Renal cortical epithelial cell (primary cell): Measurements from ENCODE around the gene DAP. TPM values are rescaled to one million over a fixed set of nuclear protein-coding genes. Genes with fewer than 3 reads are reported as not detected.

Experiments used
- DNase-seq: peaks from one replicate; pipeline ENCODE4 v3.0.0-alpha.2; 2011; ENCODE audit warnings: low read depth
- total RNA-seq: library from RNA; depleted of rRNA; stranded (reverse); fragments of >200 nt; gene quantifications from 2 replicates; pipeline ENCODE4 v1.2.3, GENCODE V29; 2014

Gene DAP
- total RNA-seq, 1 donor from 2014 or later = 88.9 TPM

DNA sequence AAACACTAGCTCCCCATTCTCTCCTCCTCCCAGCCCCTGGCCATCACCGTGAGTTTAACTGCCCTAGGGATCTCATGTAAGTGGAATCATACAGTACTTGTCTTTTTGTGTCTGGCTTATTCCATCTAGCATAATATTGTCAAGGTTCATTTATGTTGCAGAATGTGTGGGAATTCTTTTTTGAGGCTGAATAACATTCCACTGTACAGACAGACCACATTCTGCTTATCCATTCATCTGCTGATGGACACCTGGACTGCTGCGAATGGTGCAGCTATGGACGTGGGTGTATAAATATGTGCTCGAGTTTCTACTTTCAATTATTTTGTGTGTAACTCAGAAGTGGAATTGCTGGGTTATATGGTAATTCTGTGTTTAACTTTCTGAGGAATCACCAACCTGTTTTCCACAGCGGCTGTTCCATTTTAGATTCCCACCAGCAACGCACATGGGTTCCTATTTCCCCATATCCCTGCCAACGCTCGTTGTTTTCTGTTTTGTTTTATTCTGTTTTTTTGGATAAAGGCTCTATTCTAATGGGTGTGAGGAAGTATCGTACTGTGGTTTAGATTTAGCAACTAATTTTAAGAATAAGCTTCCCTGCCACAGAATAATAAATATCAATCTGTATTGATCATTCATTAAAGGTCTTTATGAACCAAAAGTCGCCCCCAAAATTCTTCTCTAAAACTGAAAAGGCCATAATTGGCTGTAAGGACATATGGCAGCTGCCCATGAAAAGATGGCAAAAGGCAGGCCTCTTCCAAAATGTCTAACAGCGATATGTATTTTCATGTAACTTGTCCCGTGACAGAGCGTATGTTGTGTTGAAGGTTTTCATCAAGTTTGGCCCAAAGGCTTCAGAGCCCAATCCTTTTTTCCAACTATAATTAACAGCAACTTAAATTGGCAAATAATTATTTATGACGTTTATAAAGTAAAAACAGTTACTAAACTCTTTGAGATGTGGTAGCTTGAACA is 70.3 kb downstream of the DAP start:
- peak; percentile 32 for DNase-seq

DNA sequence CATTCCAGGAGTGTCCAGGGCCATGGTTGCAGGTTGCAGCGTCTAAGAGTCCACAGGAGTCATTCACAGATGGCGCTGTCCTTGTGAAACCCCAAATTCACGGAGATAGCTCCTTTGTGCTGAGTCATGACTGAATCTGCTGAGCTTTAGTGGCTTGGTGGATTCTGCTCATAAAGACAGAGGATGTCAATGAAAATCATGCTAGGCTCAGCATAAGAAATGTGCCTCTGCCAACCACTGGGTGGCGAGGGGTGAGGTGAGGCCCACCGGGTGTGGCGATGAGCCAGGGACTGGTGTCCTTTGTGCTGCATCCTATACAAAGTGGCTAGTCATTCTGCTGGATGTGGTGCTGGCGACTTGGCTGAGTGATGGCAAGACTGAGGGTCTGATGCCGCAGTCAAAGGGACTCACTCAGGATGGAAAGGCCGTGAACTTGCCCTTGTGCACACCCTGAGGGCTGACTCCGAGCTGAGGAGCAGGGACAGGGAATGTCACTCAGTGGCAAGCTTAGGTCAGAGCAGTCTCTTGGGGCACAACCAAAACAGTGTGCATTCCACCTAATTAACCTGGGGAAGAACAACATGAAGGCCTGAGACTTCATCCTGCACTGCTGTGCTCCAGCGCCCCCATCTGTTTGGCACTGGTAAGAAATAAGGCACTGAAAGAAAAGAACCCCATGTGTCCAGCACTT is 71.5 kb downstream of the DAP start:
- peak; percentile 43 for DNase-seq

DNA sequence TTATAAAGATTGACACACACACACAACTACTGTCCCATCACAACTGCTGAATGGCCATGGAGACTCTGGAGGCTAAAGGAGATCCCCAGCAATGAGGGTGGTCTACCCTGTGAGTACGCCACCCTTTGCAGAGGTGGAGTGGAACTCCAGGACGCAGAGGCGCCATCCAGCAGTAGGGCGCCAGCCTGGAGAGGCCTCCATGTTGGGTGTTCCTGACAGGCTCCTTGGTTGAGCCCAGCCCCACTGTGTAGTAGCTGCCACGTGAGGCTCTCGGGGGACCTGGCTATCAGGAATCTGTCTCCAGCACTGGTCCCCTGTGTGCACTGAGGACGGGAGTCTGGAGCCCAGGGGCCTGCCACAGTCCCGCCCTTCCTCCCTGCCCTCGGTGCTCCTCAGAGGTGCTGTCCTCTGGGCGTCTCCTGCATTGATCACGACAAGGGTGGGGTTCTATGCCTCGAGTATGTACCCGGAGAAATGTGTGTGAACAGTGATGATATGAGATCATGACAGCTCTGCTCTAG is 72.3 kb downstream of the DAP start:
- no peak for DNase-seq

DNA sequence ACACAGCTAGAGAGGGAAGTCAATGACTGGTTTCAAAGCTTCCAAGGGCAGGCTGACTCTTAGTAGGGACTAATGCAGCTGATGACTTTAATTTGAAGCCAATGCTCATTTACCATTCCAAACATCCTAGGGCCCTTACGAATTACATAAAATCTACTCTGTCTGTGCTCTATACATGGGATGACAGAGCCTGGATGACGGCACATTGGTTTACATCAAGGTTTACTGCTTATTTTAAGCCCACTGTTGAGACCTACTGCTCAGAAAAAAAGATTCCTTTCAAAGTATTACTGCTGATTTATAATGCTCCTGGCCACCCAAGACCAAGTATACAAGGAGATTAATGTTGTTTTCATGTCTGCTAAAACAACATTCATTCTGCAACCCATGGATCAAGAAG is 74.1 kb downstream of the DAP start:
- no peak for DNase-seq

DNA sequence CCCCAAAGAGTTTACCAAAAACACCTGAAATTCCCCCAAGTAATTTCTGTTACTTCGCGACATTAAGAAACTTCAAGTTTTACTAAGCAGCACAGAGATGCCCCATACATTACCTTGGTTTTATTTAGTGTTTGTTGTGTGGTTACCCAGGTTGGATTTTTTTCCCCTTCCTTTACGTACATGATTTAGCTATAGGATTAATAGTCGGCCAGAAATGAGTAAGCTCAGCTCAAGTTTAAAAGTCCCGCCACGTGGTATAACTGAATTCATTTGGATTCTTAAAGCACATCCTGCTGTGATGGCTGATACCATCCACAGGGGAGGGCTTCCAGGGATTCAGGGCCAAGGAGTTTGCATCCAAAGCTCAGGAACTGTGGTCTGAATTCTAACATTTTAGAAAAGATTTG is 75.9 kb downstream of the DAP start:
- no peak for DNase-seq

DNA sequence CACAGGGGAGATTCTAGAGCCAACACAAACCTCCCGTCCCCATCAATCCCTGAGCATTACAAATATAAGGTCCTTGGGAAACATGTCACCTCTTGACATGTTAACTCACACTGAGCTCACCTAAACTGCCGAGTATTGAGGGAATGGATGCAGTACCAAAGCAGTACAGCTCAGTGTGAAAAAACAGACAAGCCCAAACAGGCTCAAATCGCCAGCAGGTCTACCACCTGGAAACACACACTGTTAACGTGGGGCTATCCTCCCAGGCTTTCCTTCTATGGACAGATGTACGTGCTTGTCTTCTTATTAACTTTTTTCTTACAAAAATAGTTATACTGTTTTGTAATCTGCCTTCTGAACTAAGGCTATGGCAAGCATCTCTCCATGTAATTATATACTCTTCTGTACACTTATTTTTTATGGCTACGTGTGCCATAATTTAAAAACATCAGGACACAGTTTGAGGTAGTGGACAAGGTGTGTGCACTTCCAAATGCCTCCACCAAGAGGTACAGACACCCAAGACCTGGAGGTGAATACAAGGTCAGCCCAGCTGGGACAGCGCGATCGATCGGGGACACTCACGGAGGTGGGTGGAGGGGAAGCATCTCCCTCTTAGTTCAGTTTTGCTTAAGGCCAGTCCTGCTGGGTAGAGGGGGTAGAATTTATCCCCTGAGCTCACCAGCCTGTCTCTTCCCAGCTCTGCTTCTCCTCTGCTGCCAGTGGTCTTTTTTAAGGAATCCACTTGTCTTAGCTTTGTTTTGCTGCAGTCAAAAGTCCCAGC is 76.5 kb downstream of the DAP start:
- DNase-seq = no peak

DNA sequence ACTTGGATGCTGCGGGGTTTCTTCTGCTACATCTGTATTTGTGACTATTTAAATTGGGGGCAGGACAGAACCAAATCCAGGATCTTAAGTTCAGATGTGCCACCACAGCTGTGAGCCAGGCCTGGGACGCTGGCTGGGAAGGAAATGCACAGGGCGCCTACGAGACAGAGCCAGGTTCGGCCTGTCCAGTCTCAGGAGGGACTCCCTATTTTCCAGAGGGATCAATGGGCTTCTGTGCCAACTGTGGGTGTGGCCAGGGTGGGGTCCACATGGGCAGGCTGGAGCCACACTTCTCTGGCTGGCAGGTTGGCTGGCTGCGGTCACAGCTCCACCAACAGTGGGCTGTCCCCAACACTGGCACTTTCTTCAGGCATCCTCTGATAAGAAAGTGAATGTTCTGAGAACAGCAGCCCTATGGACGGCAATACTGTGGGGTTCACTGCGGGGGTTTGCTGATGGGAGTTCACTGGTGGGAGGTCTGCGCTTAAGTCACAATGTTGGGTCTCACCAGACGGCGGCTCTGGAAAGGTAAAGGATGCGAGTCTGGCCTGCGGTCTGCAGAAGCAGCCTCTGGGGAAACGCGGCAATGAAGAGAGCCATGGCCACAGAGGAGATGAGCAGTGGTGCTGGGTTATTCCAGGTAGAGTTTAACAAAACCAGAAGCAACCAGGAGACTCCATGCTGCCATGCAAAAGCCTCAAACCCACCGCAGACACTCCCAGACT is 78.1 kb downstream of the DAP start:
- no peak for DNase-seq

DNA sequence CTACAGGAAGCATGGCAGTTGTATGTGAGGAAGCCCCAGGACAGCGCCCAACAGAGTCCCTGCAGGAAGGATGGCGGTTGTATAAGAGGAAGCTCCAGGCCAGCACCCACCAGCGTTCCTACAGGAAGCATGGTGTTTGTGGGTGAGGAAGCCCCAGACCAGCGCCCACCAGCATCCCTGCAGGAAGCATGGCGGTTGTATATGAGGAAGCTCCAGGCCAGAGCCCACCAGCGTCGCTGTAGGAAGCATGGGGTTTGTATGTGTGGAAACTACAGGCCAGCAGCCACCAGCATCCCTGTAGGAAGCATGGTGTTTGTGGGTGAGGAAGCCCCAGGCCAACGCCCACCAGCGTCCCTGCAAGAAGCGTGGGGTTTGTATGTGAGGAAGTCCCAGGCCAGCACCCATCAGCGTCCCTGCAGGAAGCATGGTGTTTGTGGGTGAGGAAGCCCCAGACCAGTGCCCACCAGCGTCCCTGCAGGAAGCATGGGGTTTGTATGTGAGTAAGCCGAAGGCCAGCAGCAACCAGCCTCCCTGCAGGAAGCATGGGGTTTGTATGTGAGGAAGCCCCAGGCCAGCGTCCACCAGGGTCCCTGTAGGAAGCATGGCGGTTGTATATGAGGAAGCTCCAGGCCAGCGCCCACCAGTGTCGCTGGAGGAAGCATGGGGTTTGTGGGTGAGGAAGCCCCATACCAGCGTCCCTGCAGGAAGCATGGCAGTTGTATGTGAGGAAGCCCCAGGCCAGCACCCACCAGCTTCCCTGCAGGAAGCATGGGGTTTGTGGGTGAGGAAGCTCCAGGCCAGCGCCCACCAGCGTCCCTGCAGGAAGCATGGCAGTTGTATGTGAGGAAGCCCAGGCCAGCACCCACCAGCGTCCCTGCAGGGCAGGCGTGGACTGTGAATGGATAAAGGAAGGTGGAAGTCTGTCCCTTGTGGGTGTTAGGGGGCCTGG is 79.0 kb downstream of the DAP start:
- no peak for DNase-seq

DNA sequence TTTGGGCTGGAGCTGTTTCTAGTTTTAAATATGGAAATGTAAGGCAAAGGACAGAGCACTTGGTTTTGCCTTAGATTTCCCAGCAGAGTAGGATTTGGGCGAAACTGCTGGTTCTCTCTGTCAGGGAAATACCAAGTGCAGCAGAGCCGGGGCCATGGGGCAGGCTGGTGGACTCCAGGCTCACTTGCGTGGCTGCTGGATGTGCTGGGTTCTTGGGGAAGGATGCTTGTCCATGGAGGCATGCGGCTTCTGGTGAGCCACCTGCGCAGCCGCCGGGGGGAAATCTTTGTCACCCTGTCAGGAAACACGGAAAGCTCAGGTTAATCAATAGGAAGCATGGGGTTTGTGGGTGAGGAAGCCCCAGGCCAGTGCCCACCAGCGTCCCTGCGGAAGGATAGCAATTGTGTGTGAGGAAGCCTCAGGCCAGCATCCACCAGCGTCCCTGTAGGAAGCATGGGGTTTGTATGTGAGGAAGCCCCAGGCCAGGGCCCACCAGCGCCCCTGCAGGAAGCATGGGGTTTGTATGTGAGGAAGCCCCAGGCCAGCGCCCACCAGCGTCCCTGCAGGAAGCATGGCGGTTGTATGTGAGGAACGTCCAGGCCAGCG is 80.1 kb downstream of the DAP start:
- no peak for DNase-seq

DNA sequence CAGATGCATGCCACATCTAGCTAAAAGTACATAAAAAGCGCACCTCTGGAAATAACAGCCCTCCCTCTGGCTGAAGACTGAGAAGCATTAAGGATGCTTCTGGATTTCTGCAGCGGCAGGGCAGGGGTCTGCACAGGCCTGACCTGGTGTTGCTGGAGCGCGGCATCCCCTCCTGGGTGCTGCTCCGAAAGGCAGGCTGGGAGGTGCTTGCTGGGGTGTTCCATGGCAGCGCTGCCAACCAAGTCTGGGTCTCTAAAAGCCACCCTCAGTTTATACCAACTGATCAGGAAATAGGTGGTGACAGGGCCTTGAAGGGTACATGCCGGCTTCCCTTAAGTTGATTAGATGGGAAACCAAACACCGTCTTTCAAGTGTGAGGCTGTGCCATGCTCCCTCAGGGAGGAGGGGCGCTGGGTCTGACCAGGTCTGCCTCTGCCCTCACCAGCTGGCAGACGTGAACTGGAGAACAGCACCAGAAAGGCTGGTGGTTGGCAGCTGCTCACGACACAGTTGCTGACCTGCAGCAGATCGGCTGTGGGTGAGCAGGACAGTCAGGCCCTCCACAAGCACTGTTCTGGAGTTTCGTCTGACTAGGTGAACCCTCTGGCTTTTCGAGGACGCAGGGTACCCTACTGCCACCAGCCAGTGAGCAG is 81.6 kb downstream of the DAP start:
- DNase-seq = no peak

DNA sequence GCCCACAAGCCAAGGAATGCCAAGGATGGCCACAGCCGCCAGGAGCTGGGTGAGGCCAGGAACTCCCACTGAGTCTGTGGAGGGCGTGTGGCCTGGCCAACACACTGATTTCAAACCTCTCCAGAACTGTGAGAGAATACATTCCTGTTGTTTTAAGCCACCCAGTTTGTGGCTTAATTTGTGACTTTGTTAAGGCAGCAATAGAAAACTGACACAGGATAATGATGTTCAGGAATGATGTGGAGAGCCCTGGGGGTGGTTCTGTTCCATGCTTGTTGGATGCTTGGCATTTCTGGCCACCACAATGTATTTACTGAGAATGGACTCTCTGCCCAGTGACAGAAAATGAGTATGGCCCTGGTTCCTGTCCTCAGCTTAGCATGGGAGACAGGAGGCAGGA is 82.8 kb downstream of the DAP start:
- DNase-seq = peak; percentile 93

DNA sequence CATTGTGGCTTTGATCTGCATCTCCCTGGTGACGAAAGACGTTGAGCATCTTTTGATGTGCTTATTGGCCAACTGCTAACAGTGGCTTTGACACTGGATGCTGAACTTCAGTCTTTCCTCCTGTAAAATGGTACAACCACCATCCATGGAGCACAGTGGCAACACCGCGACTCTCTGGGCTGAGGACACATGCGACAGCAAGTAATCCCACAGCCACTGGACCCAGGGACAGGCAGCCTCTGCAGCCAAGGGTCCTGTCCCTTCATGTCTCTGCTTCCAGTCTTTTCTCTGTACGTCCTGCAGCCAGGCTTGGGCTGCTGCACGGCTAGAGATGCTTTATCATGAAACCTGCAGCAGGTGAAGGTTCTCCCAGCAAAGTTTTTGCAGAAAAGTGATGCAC is 83.5 kb downstream of the DAP start:
- no peak for DNase-seq

DNA sequence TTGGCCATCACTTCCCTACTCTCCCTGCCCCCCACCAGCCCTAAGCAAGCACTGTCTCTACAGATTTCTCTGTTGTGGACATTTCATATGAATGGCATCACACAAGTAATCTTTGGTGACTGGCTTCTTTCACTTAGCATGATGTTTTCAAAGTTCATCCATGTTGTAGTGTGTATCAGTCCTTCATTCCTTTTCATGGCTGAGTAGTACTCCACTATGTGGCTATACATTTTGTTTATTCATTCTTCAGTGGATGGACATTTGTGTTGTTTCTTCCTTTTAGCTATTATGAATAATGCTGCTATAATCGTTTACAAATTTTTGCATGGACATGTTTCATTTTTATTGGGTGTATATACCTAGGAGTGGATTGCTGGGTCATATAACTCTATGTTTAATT is 84.1 kb downstream of the DAP start:
- DNase-seq = no peak

DNA sequence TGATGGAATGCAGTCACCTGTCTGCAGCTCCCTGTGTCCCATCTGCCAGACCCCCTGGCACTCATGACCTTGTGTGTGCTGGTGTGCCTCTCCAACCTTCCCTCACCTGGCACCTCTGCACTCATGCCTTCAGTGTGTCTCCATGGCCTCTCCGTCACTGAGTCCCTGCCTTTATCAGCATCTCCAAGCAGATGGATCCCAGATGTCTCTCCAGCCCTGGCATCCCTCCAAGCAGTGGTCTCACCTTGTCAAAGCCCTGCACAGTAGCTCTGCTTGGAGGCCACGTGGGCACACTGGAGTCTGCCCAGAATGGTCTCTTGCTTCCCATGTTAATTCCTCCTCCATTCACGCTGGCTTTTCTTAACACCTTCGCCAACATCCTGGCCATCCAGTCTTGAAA is 84.8 kb downstream of the DAP start:
- no peak for DNase-seq

DNA sequence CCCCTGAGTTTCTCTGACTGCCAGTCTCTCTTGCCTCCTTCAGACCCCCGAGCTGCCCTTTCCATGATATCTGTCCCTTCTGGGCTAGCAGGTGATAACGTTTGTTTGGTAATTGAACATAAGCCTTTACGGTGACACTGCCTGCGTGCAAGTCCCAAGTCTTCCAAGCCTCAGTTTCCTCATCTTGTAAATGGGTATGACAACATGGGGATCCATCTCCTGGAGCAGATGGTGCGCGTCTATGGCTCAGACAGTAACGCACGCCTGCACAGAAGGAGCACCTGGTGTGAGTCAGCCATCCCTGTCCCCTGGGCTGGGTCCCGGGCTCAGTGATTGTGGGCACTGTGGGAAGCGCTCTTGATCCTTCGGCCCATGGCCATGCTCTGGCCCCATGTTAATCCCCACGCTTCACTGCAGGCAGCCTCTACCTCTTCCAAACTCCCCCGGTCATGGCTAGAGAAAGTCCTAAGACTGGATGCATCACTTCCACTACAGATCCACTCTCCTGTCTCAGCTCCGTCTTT is 85.8 kb downstream of the DAP start:
- DNase-seq = no peak

DNA sequence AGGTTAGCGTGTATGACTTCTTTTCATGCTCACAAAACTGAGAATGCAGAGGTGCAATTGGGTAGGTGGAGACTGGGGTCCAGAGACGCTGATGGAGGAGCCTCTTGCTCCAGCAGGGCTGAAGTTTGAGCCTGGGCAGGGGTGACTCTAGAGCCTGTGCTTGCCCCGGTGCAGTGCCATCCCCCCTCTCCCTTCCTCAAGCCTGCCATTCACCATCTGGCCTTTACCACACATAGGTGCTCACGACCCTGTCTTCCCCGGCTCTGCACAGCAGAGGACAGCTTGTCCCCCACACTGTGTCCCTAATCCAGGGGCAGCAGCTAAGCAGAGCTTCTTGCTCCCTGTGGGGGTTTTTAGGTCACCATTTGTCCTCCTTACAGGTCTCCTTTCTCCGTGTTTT is 86.5 kb downstream of the DAP start:
- DNase-seq = no peak

DNA sequence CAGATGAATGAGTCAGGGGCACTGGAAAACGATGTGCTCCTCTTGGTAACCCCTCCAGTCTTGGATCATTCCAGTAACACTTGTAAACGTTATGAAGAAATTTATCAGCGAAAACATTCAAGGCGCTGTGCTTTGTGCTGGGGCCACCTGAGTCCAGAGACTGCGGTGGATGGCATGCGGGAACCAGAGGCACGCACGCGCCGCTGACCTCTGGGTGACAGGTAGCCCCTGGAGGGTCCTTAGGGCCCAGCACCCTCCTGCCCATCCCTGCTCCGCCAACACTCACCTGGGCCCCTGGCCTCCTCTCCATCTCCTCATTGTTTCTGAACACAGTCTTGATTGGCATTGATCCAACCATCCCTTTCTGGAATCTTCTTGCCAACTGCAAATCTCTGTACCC is 86.9 kb downstream of the DAP start:
- DNase-seq = no peak

DNA sequence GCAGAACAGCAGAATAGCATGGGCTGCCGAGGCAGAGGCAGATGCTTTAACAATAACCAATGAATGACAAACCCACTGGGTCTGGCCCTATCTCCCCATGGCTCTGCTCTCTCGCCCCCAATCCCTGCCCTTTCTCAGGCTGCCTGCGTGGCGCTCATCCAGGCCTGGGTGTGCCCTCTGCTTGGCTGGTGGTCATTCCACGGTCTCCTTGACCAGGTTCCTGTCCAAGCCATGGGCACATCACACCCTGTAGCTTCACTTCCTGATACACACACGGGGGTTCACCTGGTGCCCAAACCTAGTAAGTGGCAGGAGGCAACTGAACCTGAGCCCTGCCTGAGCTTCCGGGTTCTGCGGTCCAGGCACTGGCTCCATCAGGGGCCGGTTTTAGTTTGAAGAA is 87.6 kb downstream of the DAP start:
- DNase-seq = no peak

DNA sequence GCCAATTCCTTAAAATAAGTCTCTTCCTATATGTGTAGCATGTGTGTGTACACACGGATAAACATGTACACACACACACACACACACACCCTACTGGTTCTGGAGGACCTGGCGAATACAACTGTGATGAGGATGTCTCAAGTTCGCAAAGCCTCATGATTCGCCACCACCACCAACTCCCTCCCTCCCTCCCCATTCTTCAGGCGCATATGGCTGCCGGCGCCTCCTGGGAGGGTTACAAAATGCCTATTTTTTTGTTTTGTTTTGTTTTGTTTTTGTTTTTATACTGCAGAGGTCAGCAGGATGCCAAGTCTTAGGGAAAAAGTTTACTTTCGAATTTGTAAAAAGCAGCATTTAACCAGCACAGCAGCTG is 88.0 kb downstream of the DAP start:
- DNase-seq = no peak
